HG02870 (cell line): Measurements from ENCODE around the gene TBCEL.

ENCODE experiments used
- ATAC-seq: cut with Tn5 transposase; IDR thresholded peaks from one replicate; pipeline ENCODE4 v1.9.1; 2021; ENCODE audit warnings: mild to moderate bottlenecking, moderate library complexity; ENCODE audit not compliant: unreplicated experiment

Gene TBCEL

GRCh38 chr11:121132211-121132976, 108.5 kb downstream of the TBCEL start:
- ATAC-seq = no peak

GRCh38 chr11:121134741-121135312, 110.9 kb downstream of the TBCEL start:
- ATAC-seq = no peak

GRCh38 chr11:121137005-121137404, 113.1 kb downstream of the TBCEL start:
- no peak for ATAC-seq

GRCh38 chr11:121138259-121138658, 114.4 kb downstream of the TBCEL start:
- no peak for ATAC-seq

GRCh38 chr11:121140369-121140768, 116.5 kb downstream of the TBCEL start:
- no peak for ATAC-seq
